Measurements from ENCODE around the gene COA7. TPM values are rescaled to one million over a fixed set of nuclear protein-coding genes. Genes with fewer than 3 reads are reported as not detected.

The COA7 gene
- total RNA-seq: 23.7 to 24.1 TPM (median 23.8 TPM) in 3 replicates
- long read RNA-seq, full-length matches to known transcripts: 14 of 17 reads
- long read RNA-seq, partial matches to known transcripts: 0 of 17 reads
- long read RNA-seq, other reads (novel, unspliced or antisense): 3 of 17 reads

DNA sequence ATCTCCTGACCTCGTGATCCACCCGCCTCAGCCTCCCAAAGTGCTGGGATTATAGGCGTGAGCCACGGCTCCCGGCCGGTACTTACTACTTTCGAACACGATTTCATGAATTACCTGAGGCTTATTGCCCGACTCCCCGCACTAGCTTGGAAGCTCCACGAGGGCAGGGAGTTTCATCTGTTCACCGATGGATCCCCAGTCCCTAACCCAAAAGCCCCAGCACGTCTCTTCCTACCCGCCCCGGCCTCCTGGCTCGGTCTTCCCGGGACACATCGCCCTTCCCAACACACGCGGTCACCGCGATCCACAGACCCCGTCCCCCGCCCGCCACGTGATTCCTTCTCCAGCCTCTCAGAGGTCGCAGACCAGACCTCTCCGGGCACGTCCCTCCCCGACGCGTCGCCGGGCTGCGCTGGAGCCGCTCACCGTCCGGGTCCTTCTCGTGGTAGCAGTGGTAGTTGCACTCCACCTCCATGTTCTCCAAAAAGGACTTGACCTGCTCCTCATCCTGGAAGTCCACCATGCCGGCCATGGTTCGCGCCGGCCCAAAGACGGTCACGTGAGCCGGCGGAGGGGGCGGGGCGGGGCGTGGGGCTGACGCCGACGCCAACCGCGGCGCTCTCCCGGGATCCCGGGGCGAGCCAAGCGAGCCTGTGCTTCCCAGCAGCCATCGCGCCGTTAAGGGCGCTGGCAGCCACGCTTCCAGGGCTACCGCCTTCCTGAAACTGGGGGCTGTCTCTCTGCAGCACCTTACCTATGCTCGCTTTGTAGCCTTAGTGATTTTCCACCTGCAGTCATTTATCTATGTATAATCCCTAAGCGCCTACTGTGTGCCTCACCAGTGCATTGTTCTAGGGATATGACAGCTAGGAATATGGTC lies at the start of gene COA7:
COA7 (minus strand) TSS at position 553 of the 880 bp plus-strand sequence; CDS start at position 532, 21 bp downstream.
- no peaks in the 10 kb centered on the region for H3K36me3 Mint-ChIP-seq (ENCODE audit: low read depth)
- H3K4me1 Mint-ChIP-seq (ENCODE audit: low read depth): peaks cover 39% of the 10 kb centered on the region
- H3K27me3 Mint-ChIP-seq (ENCODE audit: low read depth): no peaks in the 10 kb centered on the region
- H3K9me3 Mint-ChIP-seq (ENCODE audit: low read depth): no peaks in the 10 kb centered on the region
- TF ChIP-seq CTCF (IDR thresholded peaks at IDR 0.05): no peak
- DNase-seq (ENCODE audit: low spot score): peak; percentile 93
- H3K27ac Mint-ChIP-seq (ENCODE audit: unreplicated experiment): peak within 1 kb of the TSS; percentile 97
- H3K4me3 Mint-ChIP-seq (ENCODE audit: unreplicated experiment): peak within 1 kb of the TSS; percentile 96

- Mint-ChIP-seq H3K4me3 (ENCODE audit: unreplicated experiment) (no peak overlapping the region), H3K27me3 (ENCODE audit: low read depth) (no peaks in the 10 kb centered on the region), H3K36me3 (ENCODE audit: low read depth) (no peaks in the 10 kb centered on the region), H3K9me3 (ENCODE audit: low read depth) (no peaks in the 10 kb centered on the region), H3K4me1 (ENCODE audit: low read depth) (peaks cover 22% of the 10 kb centered on the region), H3K27ac (ENCODE audit: unreplicated experiment) (no peak overlapping the region)
- no peak for DNase-seq (ENCODE audit: low spot score)
- TF ChIP-seq CTCF (IDR thresholded peaks at IDR 0.05): no peak
These were observed 49.3 kb upstream of the COA7 start for GRCh38 chr1:52747450-52747849.

DNA sequence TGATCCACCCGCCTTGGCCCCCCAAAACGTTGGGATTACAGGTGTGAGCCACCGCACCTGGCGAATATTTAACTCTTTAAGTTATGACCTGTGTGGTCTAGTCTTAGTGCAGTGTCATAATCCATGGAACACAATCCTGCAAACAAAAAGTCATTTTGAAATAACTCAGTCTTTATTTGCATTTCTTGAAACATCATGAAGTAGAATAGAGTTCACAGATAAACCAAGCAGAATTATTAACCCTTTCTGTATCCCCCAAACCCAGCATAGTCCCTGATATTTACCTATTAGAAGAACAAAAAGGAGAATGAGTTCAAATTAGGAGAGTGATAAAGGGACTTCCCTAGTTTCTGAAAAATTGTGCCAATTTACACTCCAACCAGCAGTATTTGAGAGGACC lies 48.0 kb upstream of the COA7 start:
- Mint-ChIP-seq H3K9me3 (ENCODE audit: low read depth) (no peaks in the 10 kb centered on the region), H3K27ac (ENCODE audit: unreplicated experiment) (no peak overlapping the region), H3K36me3 (ENCODE audit: low read depth) (no peaks in the 10 kb centered on the region), H3K4me1 (ENCODE audit: low read depth) (peaks cover 11% of the 10 kb centered on the region), H3K4me3 (ENCODE audit: unreplicated experiment) (no peak overlapping the region), H3K27me3 (ENCODE audit: low read depth) (no peaks in the 10 kb centered on the region)
- no peak for DNase-seq (ENCODE audit: low spot score)
- TF ChIP-seq CTCF (IDR thresholded peaks at IDR 0.05): no peak

GRCh38 chr1:52741259-52741658 lies 43.1 kb upstream of the COA7 start:
- Mint-ChIP-seq H3K9me3 (ENCODE audit: low read depth) (no peaks in the 10 kb centered on the region), H3K4me3 (ENCODE audit: unreplicated experiment) (no peak overlapping the region), H3K27me3 (ENCODE audit: low read depth) (no peaks in the 10 kb centered on the region), H3K27ac (ENCODE audit: unreplicated experiment) (no peak overlapping the region), H3K36me3 (ENCODE audit: low read depth) (no peaks in the 10 kb centered on the region), H3K4me1 (ENCODE audit: low read depth) (peaks cover 21% of the 10 kb centered on the region)
- DNase-seq (ENCODE audit: low spot score): no peak
- no peak for TF ChIP-seq CTCF (IDR thresholded peaks at IDR 0.05)

DNA sequence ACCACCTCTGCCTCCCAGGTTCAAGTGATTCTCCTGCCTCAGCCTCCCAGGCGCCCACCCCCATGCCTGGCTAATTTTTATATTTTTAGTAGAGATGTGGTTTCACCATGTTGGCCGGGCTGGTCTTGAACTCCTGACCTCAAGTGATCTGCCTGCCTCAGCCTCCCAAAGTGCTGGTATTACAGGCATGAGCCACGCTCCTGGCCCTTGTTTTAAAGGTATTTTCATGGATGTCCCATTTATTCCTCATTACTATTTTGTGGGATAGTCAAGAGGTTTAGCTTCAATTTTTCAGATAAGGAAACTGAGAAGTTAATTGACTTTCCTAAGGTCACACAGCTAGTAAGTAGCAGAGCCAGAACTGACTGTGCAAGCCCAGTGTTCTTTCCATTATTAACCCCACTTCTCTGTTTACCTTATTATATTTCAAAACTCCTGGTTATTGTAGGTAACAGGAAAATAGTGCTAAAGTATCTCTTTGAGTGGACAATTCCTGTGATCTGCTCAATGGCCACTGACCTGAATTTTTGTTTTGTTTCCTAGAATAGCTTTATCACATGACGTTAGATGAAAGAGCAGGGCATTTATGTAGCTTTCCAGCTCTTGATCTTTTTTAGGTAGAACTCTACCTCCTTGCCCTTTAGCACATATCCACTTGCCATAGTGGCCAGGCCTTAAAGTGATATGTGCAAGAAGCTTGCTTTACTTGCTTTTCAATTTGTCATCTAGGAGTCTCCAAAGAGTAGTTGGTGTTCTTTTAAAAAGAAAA lies 41.7 kb upstream of the COA7 start:
- no peak for TF ChIP-seq CTCF (IDR thresholded peaks at IDR 0.05)
- Mint-ChIP-seq H3K36me3 (ENCODE audit: low read depth) (no peaks in the 10 kb centered on the region), H3K27ac (ENCODE audit: unreplicated experiment) (no peak overlapping the region), H3K4me1 (ENCODE audit: low read depth) (peaks cover 19% of the 10 kb centered on the region), H3K4me3 (ENCODE audit: unreplicated experiment) (no peak overlapping the region), H3K9me3 (ENCODE audit: low read depth) (no peaks in the 10 kb centered on the region), H3K27me3 (ENCODE audit: low read depth) (no peaks in the 10 kb centered on the region)
- DNase-seq (ENCODE audit: low spot score): no peak

Measured in chondrocyte (in vitro differentiated cells).